NCI-H524 treated with DMSO at 0.1 percent for 48 hours (cell line): ENCODE results near the gene FAM151A.

Experiments used
- DNase-seq: peaks from one replicate; lab custom pipeline; 2025; lab: John Stamatoyannopoulos, UW

Gene FAM151A

GRCh38 chr1:54604051-54604450, 19.3 kb downstream of the FAM151A start:
- DNase-seq = no peak

GRCh38 chr1:54603241-54603640, 20.1 kb downstream of the FAM151A start:
- no peak for DNase-seq

GRCh38 chr1:54602554-54602953, 20.8 kb downstream of the FAM151A start:
- no peak for DNase-seq

- no peak for DNase-seq
Measured at GRCh38 chr1:54601730-54602129, 21.6 kb downstream of the FAM151A start.

GRCh38 chr1:54600947-54601721, 22.2 kb downstream of the FAM151A start:
- no peak for DNase-seq

GRCh38 chr1:54599211-54599823, 24.0 kb downstream of the FAM151A start:
- DNase-seq = no peak

GRCh38 chr1:54597455-54598030, 25.8 kb downstream of the FAM151A start:
- DNase-seq = no peak

- no peak for DNase-seq
Measured at GRCh38 chr1:54596756-54597155, 26.6 kb downstream of the FAM151A start.

GRCh38 chr1:54595956-54596498, 27.3 kb downstream of the FAM151A start:
- no peak for DNase-seq

- no peak for DNase-seq
Measured at GRCh38 chr1:54594463-54594862, 28.9 kb downstream of the FAM151A start.

GRCh38 chr1:54593571-54594160, 29.7 kb downstream of the FAM151A start:
- DNase-seq = no peak

GRCh38 chr1:54591127-54591756, 32.1 kb downstream of the FAM151A start:
- DNase-seq = no peak

GRCh38 chr1:54588377-54588776, 34.9 kb downstream of the FAM151A start:
- no peak for DNase-seq

GRCh38 chr1:54585181-54586066, 37.9 kb downstream of the FAM151A start:
- no peak for DNase-seq

GRCh38 chr1:54584575-54584974, 38.8 kb downstream of the FAM151A start:
- no peak for DNase-seq

- DNase-seq = peak; percentile 71
Measured at GRCh38 chr1:54583871-54584270, 39.5 kb downstream of the FAM151A start.

GRCh38 chr1:54583307-54583686, 40.0 kb downstream of the FAM151A start:
- peak; percentile 89 for DNase-seq

- no peak for DNase-seq
Measured at GRCh38 chr1:54582566-54583306, 40.6 kb downstream of the FAM151A start.

- DNase-seq = no peak
Measured at GRCh38 chr1:54581621-54582035, 41.7 kb downstream of the FAM151A start.

GRCh38 chr1:54580856-54581550, 42.3 kb downstream of the FAM151A start:
- DNase-seq = no peak
